Smooth muscle cell (in vitro differentiated cells): ENCODE results near the gene NTM. TPM values are rescaled to one million over a fixed set of nuclear protein-coding genes. Genes with fewer than 3 reads are reported as not detected.

ENCODE experiments used
- DNase-seq: peaks from one replicate; lab custom pipeline; 2025; ENCODE audit not compliant: unreplicated experiment; lab: John Stamatoyannopoulos, UW
- H2AFZ ChIP-seq: fragments of 200-600 bp; sonication (generic); 2 replicates; pipeline ENCODE4 v1.6.0; 2016; ENCODE audit warnings: antibody characterized with exemption, low read depth, mild to moderate bottlenecking
- H3F3A ChIP-seq: fragments of 200-600 bp; sonication (generic); 2 replicates; pipeline ENCODE4 v1.6.0; 2017; ENCODE audit warnings: antibody characterized with exemption, low read depth
- H3K27ac ChIP-seq: fragments of 200-600 bp; sonication (generic); 2 replicates; pipeline ENCODE4 v1.5.1; 2016; ENCODE audit warnings: low read depth, mild to moderate bottlenecking
- H3K27me3 ChIP-seq: fragments of 200-600 bp; sonication (generic); 2 replicates; pipeline ENCODE4 v1.6.1; 2016; ENCODE audit warnings: low read depth, mild to moderate bottlenecking
- H3K36me3 ChIP-seq: fragments of 200-600 bp; sonication (generic); 2 replicates; pipeline ENCODE4 v1.5.1; 2016; ENCODE audit warnings: low read depth
- H3K4me1 ChIP-seq: fragments of 200-600 bp; sonication (generic); 2 replicates; pipeline ENCODE4 v1.5.1; 2016; ENCODE audit warnings: low read depth
- H3K4me2 ChIP-seq: fragments of 200-600 bp; sonication (generic); 2 replicates; pipeline ENCODE4 v1.6.0; 2016; ENCODE audit warnings: mild to moderate bottlenecking
- H3K4me3 ChIP-seq: fragments of 200-600 bp; sonication (generic); 2 replicates; pipeline ENCODE4 v1.5.1; 2016; ENCODE audit warnings: mild to moderate bottlenecking
- H3K79me2 ChIP-seq: fragments of 200-600 bp; sonication (generic); 2 replicates; pipeline ENCODE4 v1.6.0; 2016; ENCODE audit warnings: low read depth, mild to moderate bottlenecking
- H3K9ac ChIP-seq: fragments of 200-600 bp; sonication (generic); 2 replicates; pipeline ENCODE4 v1.6.0; 2016; ENCODE audit warnings: low read depth
- H3K9me3 ChIP-seq: fragments of 200-600 bp; sonication (generic); replicated peaks from 2 replicates; pipeline ENCODE4 v1.5.1; 2016; ENCODE audit warnings: low read depth
- H4K20me1 ChIP-seq: fragments of 200-600 bp; sonication (generic); 2 replicates; pipeline ENCODE4 v1.6.0; 2016; ENCODE audit warnings: low read depth
- WGBS: methylation state at CpG from one replicate; pipeline ENCODE4 v1.1.7; 2016; ENCODE audit warnings: low lambda C conversion rate; 5-methylcytosine and 5-hydroxymethylcytosine counted together
- polyA plus RNA-seq: library from polyadenylated mRNA; unstranded; fragments of >200 nt; fragmentation: Nextera tagmentation; extraction: Ambion mirVana; gene quantifications from 2 replicates; pipeline ENCODE4 v1.2.1, GENCODE V29; 2016
- total RNA-seq: library from RNA; depleted of rRNA; stranded (reverse); fragments of >200 nt; gene quantifications from 2 replicates; pipeline ENCODE4 v1.2.3, GENCODE V29; 2014
- TF ChIP-seq, protein P1 (sequence below): fragments of 200-600 bp; sonication (generic); IDR thresholded peaks from 2 replicates; pipeline ENCODE4 v1.5.1; 2017; ENCODE audit warnings: borderline replicate concordance, mild to moderate bottlenecking, antibody characterized with exemption; ENCODE audit not compliant: insufficient read depth, poor library complexity, severe bottlenecking

The NTM gene
- total and polyA plus RNA-seq, 2 experiments from 2014 or later: 68.9 to 123 TPM

DNA sequence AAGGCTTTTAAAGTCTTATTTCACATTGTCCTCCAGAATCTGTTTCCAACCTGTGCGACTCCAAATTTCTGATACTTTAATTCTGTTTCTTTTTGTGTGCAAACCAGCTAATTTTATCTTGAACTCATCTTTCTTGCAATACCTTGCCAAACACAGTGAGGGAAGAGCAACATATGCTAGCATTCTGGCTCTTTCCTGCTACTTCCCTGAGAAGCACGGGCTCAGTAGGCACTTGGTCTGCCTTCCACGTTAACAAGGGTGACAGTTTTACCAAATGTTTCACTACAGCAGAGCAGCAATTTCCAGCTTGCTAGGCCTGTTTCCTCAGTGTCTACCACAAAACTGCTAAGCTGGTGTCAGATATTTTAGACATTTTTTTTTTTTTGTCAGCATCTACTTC, 405.8 kb downstream of the NTM start:
- Histone ChIP-seq H3K4me1 (no peaks in the 10 kb centered on the region), H4K20me1 (no peaks in the 10 kb centered on the region), H3K4me2 (no peak overlapping the region), H2AFZ (no peak overlapping the region), H3K4me3 (no peak overlapping the region), H3K9ac (no peak overlapping the region), H3K79me2 (no peaks in the 10 kb centered on the region), H3F3A (no peaks in the 10 kb centered on the region), H3K27ac (no peak overlapping the region), H3K27me3 (peaks cover 65% of the 10 kb centered on the region), H3K36me3 (no peaks in the 10 kb centered on the region), H3K9me3 (no peaks in the 10 kb centered on the region)
- TF ChIP-seq, protein P1, sequence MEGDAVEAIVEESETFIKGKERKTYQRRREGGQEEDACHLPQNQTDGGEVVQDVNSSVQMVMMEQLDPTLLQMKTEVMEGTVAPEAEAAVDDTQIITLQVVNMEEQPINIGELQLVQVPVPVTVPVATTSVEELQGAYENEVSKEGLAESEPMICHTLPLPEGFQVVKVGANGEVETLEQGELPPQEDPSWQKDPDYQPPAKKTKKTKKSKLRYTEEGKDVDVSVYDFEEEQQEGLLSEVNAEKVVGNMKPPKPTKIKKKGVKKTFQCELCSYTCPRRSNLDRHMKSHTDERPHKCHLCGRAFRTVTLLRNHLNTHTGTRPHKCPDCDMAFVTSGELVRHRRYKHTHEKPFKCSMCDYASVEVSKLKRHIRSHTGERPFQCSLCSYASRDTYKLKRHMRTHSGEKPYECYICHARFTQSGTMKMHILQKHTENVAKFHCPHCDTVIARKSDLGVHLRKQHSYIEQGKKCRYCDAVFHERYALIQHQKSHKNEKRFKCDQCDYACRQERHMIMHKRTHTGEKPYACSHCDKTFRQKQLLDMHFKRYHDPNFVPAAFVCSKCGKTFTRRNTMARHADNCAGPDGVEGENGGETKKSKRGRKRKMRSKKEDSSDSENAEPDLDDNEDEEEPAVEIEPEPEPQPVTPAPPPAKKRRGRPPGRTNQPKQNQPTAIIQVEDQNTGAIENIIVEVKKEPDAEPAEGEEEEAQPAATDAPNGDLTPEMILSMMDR: no peak
- WGBS: 92% methylated on average over 3 of the region's 3 CpGs
- DNase-seq: no peak

DNA sequence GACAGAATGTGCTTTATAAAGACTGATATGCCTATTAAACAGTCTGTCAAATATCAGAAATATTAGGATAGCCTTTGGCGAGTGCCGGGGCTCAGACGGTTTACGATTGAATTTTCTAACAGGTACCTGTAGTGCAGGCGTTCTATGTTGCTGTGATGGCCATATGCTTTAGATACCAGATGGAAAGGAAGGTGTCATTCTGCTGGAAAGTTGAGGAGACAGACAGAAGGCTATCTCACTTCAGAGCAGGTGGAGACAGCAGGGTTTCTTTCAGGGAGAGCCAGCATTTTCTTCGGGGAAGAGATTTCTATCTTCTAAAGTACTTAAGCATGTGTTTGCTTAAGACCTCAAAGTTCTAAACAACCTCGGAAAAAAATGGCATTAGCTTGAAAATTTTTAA, 415.4 kb downstream of the NTM start:
- H3K27ac ChIP-seq: no peak overlapping the region
- H3K4me1 ChIP-seq: no peaks in the 10 kb centered on the region
- no peaks in the 10 kb centered on the region for H3K36me3 ChIP-seq
- no peak overlapping the region for H3K4me2 ChIP-seq
- peaks cover 57% of the 10 kb centered on the region for H3K27me3 ChIP-seq
- H3F3A ChIP-seq: no peaks in the 10 kb centered on the region
- no peak overlapping the region for H2AFZ ChIP-seq
- no peaks in the 10 kb centered on the region for H3K9me3 ChIP-seq
- DNase-seq: no peak
- H4K20me1 ChIP-seq: no peaks in the 10 kb centered on the region
- 89% methylated on average over 7 of the region's 7 CpGs for WGBS
- TF ChIP-seq, protein P1: no peak
- H3K79me2 ChIP-seq: no peaks in the 10 kb centered on the region
- no peak overlapping the region for H3K4me3 ChIP-seq
- H3K9ac ChIP-seq: no peak overlapping the region

DNA sequence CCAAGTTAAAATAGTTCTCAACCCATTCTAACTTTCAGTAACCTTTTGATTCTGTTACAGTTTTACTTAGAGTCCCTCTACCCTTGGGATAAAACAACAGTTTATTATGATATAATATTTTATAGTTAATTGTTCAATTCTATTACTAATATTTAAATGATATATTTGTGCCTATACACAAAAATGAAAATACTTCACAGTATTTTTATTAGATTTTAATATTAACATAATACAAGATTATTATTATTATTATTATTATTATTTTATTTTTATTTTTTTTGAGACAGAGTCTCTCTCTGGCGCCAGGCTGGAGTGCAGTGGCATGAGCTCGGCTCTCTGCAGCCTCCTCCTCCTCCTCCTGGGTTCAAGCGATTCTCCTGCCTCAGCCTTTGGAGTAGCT, 416.7 kb downstream of the NTM start:
- Histone ChIP-seq H3F3A (no peaks in the 10 kb centered on the region), H3K4me3 (no peak overlapping the region), H3K27ac (no peak overlapping the region), H3K9ac (no peak overlapping the region), H4K20me1 (no peaks in the 10 kb centered on the region), H3K79me2 (no peaks in the 10 kb centered on the region), H2AFZ (no peak overlapping the region), H3K36me3 (no peaks in the 10 kb centered on the region), H3K9me3 (no peaks in the 10 kb centered on the region), H3K4me1 (no peaks in the 10 kb centered on the region), H3K4me2 (no peak overlapping the region), H3K27me3 (peaks cover 48% of the 10 kb centered on the region)
- WGBS: 73% methylated on average over 3 of the region's 3 CpGs
- DNase-seq: no peak
- TF ChIP-seq, protein P1: no peak

DNA sequence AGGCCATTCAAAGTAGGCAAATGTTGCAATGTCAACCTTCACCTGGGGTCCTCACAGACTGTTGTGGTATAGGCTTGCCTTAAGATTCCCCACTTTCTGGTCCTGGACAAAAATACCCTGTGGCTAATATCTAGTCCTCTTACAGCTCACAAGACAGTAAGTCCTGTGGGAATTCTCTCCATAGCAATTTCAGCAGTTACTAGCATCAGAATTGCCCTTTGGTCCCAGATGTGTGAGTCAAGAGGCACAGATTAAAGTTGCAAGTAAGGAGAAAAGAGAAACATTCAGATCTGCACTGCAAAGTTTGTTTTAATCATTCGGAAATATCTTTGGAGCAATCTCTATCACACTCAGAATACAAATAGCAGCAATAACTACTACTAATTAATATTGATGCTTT, 420.2 kb downstream of the NTM start:
- WGBS: 86% methylated on average over 1 of the region's 1 CpG
- no peaks in the 10 kb centered on the region for H3K36me3 ChIP-seq
- DNase-seq: no peak
- no peak overlapping the region for H3K4me3 ChIP-seq
- no peak overlapping the region for H3K9ac ChIP-seq
- no peak overlapping the region for H3K4me2 ChIP-seq
- H3F3A ChIP-seq: no peaks in the 10 kb centered on the region
- no peaks in the 10 kb centered on the region for H4K20me1 ChIP-seq
- TF ChIP-seq, protein P1: no peak
- H3K4me1 ChIP-seq: no peaks in the 10 kb centered on the region
- H3K27me3 ChIP-seq: peaks cover 35% of the 10 kb centered on the region
- no peaks in the 10 kb centered on the region for H3K79me2 ChIP-seq
- no peak overlapping the region for H2AFZ ChIP-seq
- H3K9me3 ChIP-seq: no peaks in the 10 kb centered on the region
- H3K27ac ChIP-seq: no peak overlapping the region
